Testis (tissue), 3 donors: ENCODE measurements around the gene HNF4A. TPM values are rescaled to one million over a fixed set of nuclear protein-coding genes. Genes with fewer than 3 reads are reported as not detected.

Experiments used
- DNase-seq: peaks from one replicate; pipeline ENCODE4 v3.0.0-alpha.2; 2019
- H3K27ac ChIP-seq, 2 donors: fragments of 200-600 bp; sonication (generic); one replicate each; pipeline ENCODE4 v1.5.1; 2019
- H3K27me3 ChIP-seq: fragments of 200-600 bp; sonication (generic); one replicate; pipeline ENCODE4 v1.5.1; 2019
- H3K36me3 ChIP-seq: fragments of 200-600 bp; sonication (generic); one replicate; pipeline ENCODE4 v1.5.1; 2017; ENCODE audit warnings: low read depth; ENCODE audit errors: missing control alignments
- H3K4me1 ChIP-seq: fragments of 200-600 bp; sonication (generic); one replicate; pipeline ENCODE4 v1.5.1; 2019
- H3K4me3 ChIP-seq, 2 donors: fragments of 200-600 bp; sonication (generic); one replicate each; pipeline ENCODE4 v1.5.1; 2017 to 2019
- H3K9me3 ChIP-seq: fragments of 200-600 bp; sonication (generic); one replicate; pipeline ENCODE4 v1.5.1; 2017
- POLR2A ChIP-seq: fragments of 450-650 bp; IDR thresholded peaks from one replicate; pipeline ENCODE4 v1.6.1; 2017; ENCODE audit warnings: antibody characterized with exemption, mild to moderate bottlenecking, moderate library complexity
- WGBS, 2 donors: methylation state at CpG; one replicate each; pipeline ENCODE4 v1.1.5; 2018; 5-methylcytosine and 5-hydroxymethylcytosine counted together
- intact Hi-C: fragments of 100-400 bp; cut with DNase I; formaldehyde crosslinking; loops from one replicate; pipeline ENCODE4 v1.15.1; 2023; ENCODE audit warnings: low total_unique reads
- polyA plus RNA-seq: library from polyadenylated mRNA; stranded (reverse); fragments of 350-450 nt; fragmentation: Illumina TruSeq; extraction: RNeasy Lipid Tissue Mini Kit (QIAGEN cat#74804); gene quantifications from one replicate; pipeline ENCODE4 v1.2.3, GENCODE V29; 2014; ENCODE audit warnings: low read depth, low replicate concordance; ENCODE audit not compliant: insufficient read depth
- total RNA-seq, 2 donors: library from RNA; depleted of rRNA; stranded (reverse); fragments of >200 nt; gene quantifications; one replicate each; pipeline ENCODE4 v1.2.3, GENCODE V29; 2016
- TF ChIP-seq, protein P1 (sequence below), 3 experiments: fragments of 450-650 bp in 2 of 3; fragments of 200-600 bp in 1 of 3; sonication (generic) in 1 of 3; IDR thresholded peaks; one replicate each; pipeline ENCODE4 v1.5.1; 2016 to 2019; ENCODE audit warnings: antibody characterized with exemption in 3 of 3, mild to moderate bottlenecking in 2 of 3, moderate library complexity in 1 of 3

HNF4A gene
- total and polyA plus RNA-seq, 3 donors from 2014 or later, result 1.2 to 2.5 (median 1.4) TPM

- TF ChIP-seq, protein P1, sequence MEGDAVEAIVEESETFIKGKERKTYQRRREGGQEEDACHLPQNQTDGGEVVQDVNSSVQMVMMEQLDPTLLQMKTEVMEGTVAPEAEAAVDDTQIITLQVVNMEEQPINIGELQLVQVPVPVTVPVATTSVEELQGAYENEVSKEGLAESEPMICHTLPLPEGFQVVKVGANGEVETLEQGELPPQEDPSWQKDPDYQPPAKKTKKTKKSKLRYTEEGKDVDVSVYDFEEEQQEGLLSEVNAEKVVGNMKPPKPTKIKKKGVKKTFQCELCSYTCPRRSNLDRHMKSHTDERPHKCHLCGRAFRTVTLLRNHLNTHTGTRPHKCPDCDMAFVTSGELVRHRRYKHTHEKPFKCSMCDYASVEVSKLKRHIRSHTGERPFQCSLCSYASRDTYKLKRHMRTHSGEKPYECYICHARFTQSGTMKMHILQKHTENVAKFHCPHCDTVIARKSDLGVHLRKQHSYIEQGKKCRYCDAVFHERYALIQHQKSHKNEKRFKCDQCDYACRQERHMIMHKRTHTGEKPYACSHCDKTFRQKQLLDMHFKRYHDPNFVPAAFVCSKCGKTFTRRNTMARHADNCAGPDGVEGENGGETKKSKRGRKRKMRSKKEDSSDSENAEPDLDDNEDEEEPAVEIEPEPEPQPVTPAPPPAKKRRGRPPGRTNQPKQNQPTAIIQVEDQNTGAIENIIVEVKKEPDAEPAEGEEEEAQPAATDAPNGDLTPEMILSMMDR (IDR thresholded peaks at IDR 0.05), result no peak
- no peak for TF ChIP-seq POLR2A
- no peak for DNase-seq
- Histone ChIP-seq H3K9me3 (no peaks in the 10 kb centered on the region), H3K4me1 (no peaks in the 10 kb centered on the region), H3K27me3 (no peaks in the 10 kb centered on the region), H3K27ac (no peak overlapping the region), H3K36me3 (no peaks in the 10 kb centered on the region), H3K4me3 (no peak overlapping the region)
- 75 to 82% methylated on average over 12 to 18 of the region's 18 CpGs for WGBS, 2 donors
- intact Hi-C loops, result no loop called here
Observed at GRCh38 chr20:44402391-44403193, 47.1 kb downstream of the HNF4A start.

DNA sequence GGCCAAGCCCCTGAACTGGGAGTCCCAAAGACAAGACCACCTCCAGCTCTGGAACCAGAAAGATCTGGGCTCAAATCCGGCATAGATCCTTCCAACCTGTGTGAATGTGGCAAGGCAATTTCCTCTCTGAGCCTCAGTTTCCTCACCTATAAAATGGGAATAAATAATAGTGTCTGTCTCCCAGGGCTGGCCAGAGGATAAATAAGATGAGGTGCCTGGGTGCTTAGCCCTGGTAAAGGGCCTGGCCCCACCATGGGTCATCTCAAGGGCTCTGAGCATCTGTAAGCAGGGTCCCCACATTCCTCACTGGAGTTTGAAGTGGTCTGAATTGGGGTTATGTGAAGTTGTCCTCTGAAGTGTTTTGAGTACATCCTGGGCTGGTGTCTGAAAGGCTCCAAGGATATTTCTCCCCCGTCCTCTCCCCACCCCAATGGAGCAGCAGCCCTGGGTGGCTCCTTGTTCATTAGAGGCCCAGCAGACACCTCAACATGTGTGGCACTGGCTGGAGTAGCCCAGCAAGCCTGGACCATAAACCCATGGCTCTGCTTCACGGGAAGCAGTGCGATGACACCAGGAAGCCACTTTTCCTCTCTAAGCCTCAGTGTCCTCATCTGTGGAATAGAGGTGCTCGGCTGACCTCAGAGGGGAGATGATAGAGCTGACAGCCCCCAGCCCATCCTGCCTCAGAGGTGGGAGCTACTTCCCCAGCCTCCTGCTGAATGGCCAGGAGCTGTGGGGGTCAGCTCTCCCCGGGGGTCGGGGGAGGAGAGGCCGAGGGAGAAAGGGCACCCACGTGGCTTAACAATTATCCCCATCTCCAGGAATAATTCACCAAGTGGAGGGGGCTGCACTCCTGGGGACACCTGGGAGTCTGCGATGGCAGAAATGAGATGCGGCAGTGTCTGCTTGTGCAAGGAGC, 48.0 kb downstream of the HNF4A start:
- H3K4me1 ChIP-seq, result no peaks in the 10 kb centered on the region
- no peak for TF ChIP-seq POLR2A
- TF ChIP-seq, protein P1 (IDR thresholded peaks at IDR 0.05), result no peak
- H3K36me3 ChIP-seq, result no peaks in the 10 kb centered on the region
- 73 to 83% methylated on average over 6 to 11 of the region's 11 CpGs for WGBS, 2 donors
- no peak overlapping the region for H3K27ac ChIP-seq
- H3K4me3 ChIP-seq, result no peak overlapping the region
- H3K27me3 ChIP-seq, result no peaks in the 10 kb centered on the region
- no peaks in the 10 kb centered on the region for H3K9me3 ChIP-seq
- intact Hi-C loops, result no loop called here
- no peak for DNase-seq

- Histone ChIP-seq H3K9me3 (no peaks in the 10 kb centered on the region), H3K27me3 (no peaks in the 10 kb centered on the region), H3K27ac (no peak overlapping the region), H3K4me3 (no peak overlapping the region), H3K36me3 (no peaks in the 10 kb centered on the region), H3K4me1 (no peaks in the 10 kb centered on the region)
- intact Hi-C loops, result no loop called here
- TF ChIP-seq POLR2A, result no peak
- TF ChIP-seq, protein P1 (IDR thresholded peaks at IDR 0.05), result no peak
- DNase-seq, result no peak
- WGBS, 2 donors, result 67 to 78% methylated on average over 21 of the region's 21 CpGs
Observed at GRCh38 chr20:44404204-44405181, 49.0 kb downstream of the HNF4A start.

DNA sequence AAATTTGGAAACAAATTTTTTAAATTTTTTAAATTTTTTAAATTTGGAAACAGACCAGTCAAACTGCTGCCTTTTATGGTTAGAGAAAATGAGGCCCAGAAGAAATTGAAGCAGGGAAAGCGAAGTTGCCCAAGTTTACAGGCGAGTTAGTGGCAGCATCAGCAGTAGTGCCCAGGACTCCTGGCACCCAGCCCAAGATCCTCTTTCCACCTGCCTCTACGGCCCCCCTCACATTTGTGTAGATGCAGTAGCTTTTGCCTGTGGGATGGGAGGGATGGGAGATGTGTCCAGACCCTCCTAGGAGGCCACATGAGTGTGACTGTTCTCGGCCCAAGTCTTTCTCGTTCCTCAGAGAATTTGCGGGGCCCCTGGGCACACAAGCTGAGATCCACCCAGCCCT, 49.8 kb downstream of the HNF4A start:
- Histone ChIP-seq H3K4me3 (no peak overlapping the region), H3K36me3 (no peaks in the 10 kb centered on the region), H3K9me3 (no peaks in the 10 kb centered on the region), H3K4me1 (no peaks in the 10 kb centered on the region), H3K27me3 (no peaks in the 10 kb centered on the region), H3K27ac (no peak overlapping the region)
- 71 to 77% methylated on average over 6 of the region's 6 CpGs for WGBS, 2 donors
- TF ChIP-seq, protein P1 (IDR thresholded peaks at IDR 0.05), result no peak
- TF ChIP-seq POLR2A, result no peak
- intact Hi-C loops, result no loop called here
- DNase-seq, result no peak
